HepG2 (cell line): ENCODE results near the gene MSH4. TPM values are rescaled to one million over a fixed set of nuclear protein-coding genes. Genes with fewer than 3 reads are reported as not detected.

Source experiments
- ATAC-seq: fragments of 200-7000 bp; cut with Tn5 transposase; 3 replicates; pipeline ENCODE4 v1.9.1; 2020; ENCODE audit warnings: mild to moderate bottlenecking, moderate library complexity
- BruUV-seq: library from RNA; stranded (reverse); fragments of 400-500 nt; replicated peaks from 2 replicates; lab custom pipeline; 2021; lab: Mats Ljungman, UMichigan
- CTCF ChIA-PET: fragments of 300-600 bp; formaldehyde crosslinking; extraction: SDS; loops from one replicate; lab custom pipeline; 2021; ENCODE audit warnings: low total read pairs, inconsistent platforms, low intra/inter-chr PET ratio; lab: Yijun Ruan, JAX
- POLR2A ChIA-PET: fragments of 350-600 bp; sonication (Branson Sonifier 250); formaldehyde crosslinking; loops from one replicate; lab custom pipeline; 2020; ENCODE audit warnings: antibody characterized with exemption, inconsistent platforms; lab: Yijun Ruan, JAX
- DNase-seq: peaks from one replicate; pipeline ENCODE4 v3.0.0-alpha.2; 2015; ENCODE audit warnings: low spot score
- FAIRE-seq: peaks from 3 replicates; lab custom pipeline; 2011; peaks lifted over from hg19 to GRCh38; lab: Jason Lieb, UNC
- H2AFZ ChIP-seq: one replicate; pipeline ENCODE4 v1.6.1; 2011; ENCODE audit warnings: low read length, inconsistent platforms
- H3K27ac ChIP-seq: fragments of 300-600 bp; 3 replicates; pipeline ENCODE4 v1.8.0; 2011; ENCODE audit warnings: mixed run types, mild to moderate bottlenecking, mixed read lengths, low read length, inconsistent platforms; ENCODE audit not compliant: insufficient read depth; ENCODE audit errors: extremely low read length
- H3K27me3 ChIP-seq, 2 experiments: fragments of 200-600 bp in 1 of 2; 2 replicates in 1 of 2; 3 replicates in 1 of 2; pipeline versions ENCODE4 v1.6.0 to v1.8.0; 2011; ENCODE audit warnings: low read length in 2 of 2, mild to moderate bottlenecking in 2 of 2, moderate library complexity in 2 of 2, inconsistent platforms in 1 of 2; ENCODE audit not compliant: insufficient read depth in 2 of 2, control insufficient read depth in 1 of 2
- H3K36me3 ChIP-seq, 2 experiments: fragments of 200-600 bp in 1 of 2; replicated peaks in 1 of 2; 2 replicates in 1 of 2; 3 replicates in 1 of 2; pipeline versions ENCODE4 v1.5.1 to v1.8.0; 2011; ENCODE audit warnings: low read length in 2 of 2, inconsistent platforms in 1 of 2; ENCODE audit not compliant: insufficient read depth in 2 of 2, control insufficient read depth in 1 of 2
- H3K4me1 ChIP-seq: 2 replicates; pipeline ENCODE4 v1.5.1; 2012; ENCODE audit warnings: low read length, inconsistent platforms; ENCODE audit not compliant: insufficient read depth
- H3K4me2 ChIP-seq: 2 replicates; pipeline ENCODE4 v1.6.0; 2011; ENCODE audit warnings: low read depth, low read length, inconsistent platforms
- H3K4me3 ChIP-seq, 3 experiments: fragments of 200-600 bp in 1 of 3; sonication (generic), shearing (Covaris generic) in 1 of 3; replicated peaks in 1 of 3; 2 replicates each; pipeline ENCODE4 v1.5.1; 2011 to 2016; ENCODE audit warnings: low read length in 3 of 3, inconsistent platforms in 2 of 3, low read depth in 2 of 3, mild to moderate bottlenecking in 2 of 3, control low read depth in 1 of 3, mixed read lengths in 1 of 3; ENCODE audit not compliant: insufficient read depth in 1 of 3
- H3K79me2 ChIP-seq: one replicate; pipeline ENCODE4 v1.6.1; 2011; ENCODE audit warnings: low read length, inconsistent platforms; ENCODE audit not compliant: insufficient read depth
- H3K9ac ChIP-seq: 2 replicates; pipeline ENCODE4 v1.6.0; 2011; ENCODE audit warnings: mild to moderate bottlenecking, low read depth, low read length, inconsistent platforms; ENCODE audit not compliant: insufficient read depth
- H3K9me3 ChIP-seq: 2 replicates; pipeline ENCODE4 v1.5.1; 2012; ENCODE audit warnings: mild to moderate bottlenecking, low read length
- H4K20me1 ChIP-seq: 2 replicates; pipeline ENCODE4 v1.6.0; 2011; ENCODE audit warnings: inconsistent platforms, mild to moderate bottlenecking, low read length, moderate library complexity; ENCODE audit not compliant: insufficient read depth
- CHD2 ChIP-seq: IDR thresholded peaks from 2 replicates; pipeline ENCODE4 v1.6.1; 2011; ENCODE audit warnings: low read depth, low read length, improper control_type of control experiment
- HNRNPK ChIP-seq: fragments of 200-400 bp; formaldehyde crosslinking; IDR thresholded peaks from 2 replicates; pipeline ENCODE4 v1.6.1; 2018; ENCODE audit warnings: low read length, low read depth, moderate library complexity, mild to moderate bottlenecking; ENCODE audit not compliant: poor library complexity, severe bottlenecking
- MTA3 ChIP-seq: sonication (generic); formaldehyde crosslinking; IDR thresholded peaks from 2 replicates; pipeline ENCODE4 v1.4.0; 2020; ENCODE audit warnings: missing genetic modification reagents
- RFX1 ChIP-seq: fragments of 450-650 bp; IDR thresholded peaks from 2 replicates; pipeline ENCODE4 v1.6.1; 2017
- SALL1 ChIP-seq: sonication (generic); formaldehyde crosslinking; IDR thresholded peaks from 2 replicates; pipeline ENCODE4 v1.8.0; 2022; ENCODE audit warnings: mild to moderate bottlenecking, missing genetic modification reagents
- SIX4 ChIP-seq: sonication (generic); formaldehyde crosslinking; IDR thresholded peaks from 2 replicates; pipeline ENCODE4 v1.4.0; 2020; ENCODE audit warnings: missing genetic modification reagents
- SNAI1 ChIP-seq: sonication (generic); formaldehyde crosslinking; IDR thresholded peaks from 2 replicates; pipeline ENCODE4 v1.5.0; 2020; ENCODE audit warnings: mild to moderate bottlenecking, missing genetic modification reagents, borderline replicate concordance
- SRF ChIP-seq: IDR thresholded peaks from 2 replicates; pipeline ENCODE4 v1.6.1; 2011; ENCODE audit warnings: mild to moderate bottlenecking, low read depth, low read length, moderate library complexity
- ZNF17 ChIP-seq: sonication (generic); formaldehyde crosslinking; IDR thresholded peaks from 2 replicates; pipeline ENCODE4 v1.5.0; 2020; ENCODE audit warnings: mild to moderate bottlenecking, missing genetic modification reagents
- ZNF619 ChIP-seq: sonication (generic); formaldehyde crosslinking; IDR thresholded peaks from 2 replicates; pipeline ENCODE4 v1.4.0; 2020; ENCODE audit warnings: mild to moderate bottlenecking, missing genetic modification reagents
- ZNF720 ChIP-seq: sonication (generic); formaldehyde crosslinking; IDR thresholded peaks from 2 replicates; pipeline ENCODE4 v1.4.0; 2020; ENCODE audit warnings: missing genetic modification reagents
- ZNF782 ChIP-seq: sonication (generic); formaldehyde crosslinking; IDR thresholded peaks from 2 replicates; pipeline ENCODE4 v1.4.0; 2020; ENCODE audit warnings: missing genetic modification reagents, mild to moderate bottlenecking, borderline replicate concordance
- WGBS: methylation state at CpG from one replicate; pipeline ENCODE4 v1.1.6; 2017; ENCODE audit warnings: low lambda C conversion rate; 5-methylcytosine and 5-hydroxymethylcytosine counted together
- in situ Hi-C: cut with HindIII; loops from 2 replicates; pipeline ENCODE4 v1.10.0; 2017; ENCODE audit warnings: low pct_unique_long_range_greater_than_20kb; ENCODE audit not compliant: extremely low pct_ligation_motif_present
- intact Hi-C: fragments of 100-400 bp; cut with micrococcal nuclease; formaldehyde crosslinking; loops from one replicate; pipeline ENCODE4 v1.10.0; 2022; ENCODE audit not compliant: unreplicated experiment
- polyA plus RNA-seq, 8 experiments: library from polyadenylated mRNA; depleted of rRNA in 3 of 8; stranded (reverse) in 7 of 8; unstranded in 1 of 8; fragments of >200 nt; fragmentation: Illumina TruSeq in 4 of 8; extraction: Trizol in 4 of 8; gene quantifications; 2 replicates each; pipeline versions ENCODE4 v1.2.1 to v1.2.3, GENCODE V29; 2011 to 2016; ENCODE audit warnings: low read depth in 4 of 8, missing spikeins in 1 of 8, mixed read lengths in 1 of 8; ENCODE audit not compliant: insufficient read depth in 1 of 8
- total RNA-seq, 5 experiments: library from RNA; depleted of rRNA; stranded (reverse); fragments of >200 nt; fragmentation: Illumina TruSeq; extraction: Trizol; gene quantifications; 2 replicates each; pipeline ENCODE4 v1.2.3, GENCODE V29; 2016; ENCODE audit warnings: low read depth in 1 of 5
- TF ChIP-seq, protein P1 (sequence below): sonication (generic); formaldehyde crosslinking; IDR thresholded peaks from 2 replicates; pipeline ENCODE4 v1.5.1; 2020; ENCODE audit warnings: mild to moderate bottlenecking, missing genetic modification reagents, borderline replicate concordance
- TF ChIP-seq, protein P2 (sequence below), 2 experiments: sonication (generic) in 1 of 2; formaldehyde crosslinking in 1 of 2; IDR thresholded peaks; 2 replicates each; pipeline versions ENCODE4 v1.4.0 to v1.6.1; 2016 to 2020; ENCODE audit warnings: borderline replicate concordance in 1 of 2, low read depth in 1 of 2, mild to moderate bottlenecking in 1 of 2, missing genetic modification reagents in 1 of 2

Gene MSH4
- total and polyA plus RNA-seq, 2 of the 13 experiments (the other 11 are each of a cell fraction or from before 2014, with no cell fraction given), result 0.01 to 0.09 TPM

DNA sequence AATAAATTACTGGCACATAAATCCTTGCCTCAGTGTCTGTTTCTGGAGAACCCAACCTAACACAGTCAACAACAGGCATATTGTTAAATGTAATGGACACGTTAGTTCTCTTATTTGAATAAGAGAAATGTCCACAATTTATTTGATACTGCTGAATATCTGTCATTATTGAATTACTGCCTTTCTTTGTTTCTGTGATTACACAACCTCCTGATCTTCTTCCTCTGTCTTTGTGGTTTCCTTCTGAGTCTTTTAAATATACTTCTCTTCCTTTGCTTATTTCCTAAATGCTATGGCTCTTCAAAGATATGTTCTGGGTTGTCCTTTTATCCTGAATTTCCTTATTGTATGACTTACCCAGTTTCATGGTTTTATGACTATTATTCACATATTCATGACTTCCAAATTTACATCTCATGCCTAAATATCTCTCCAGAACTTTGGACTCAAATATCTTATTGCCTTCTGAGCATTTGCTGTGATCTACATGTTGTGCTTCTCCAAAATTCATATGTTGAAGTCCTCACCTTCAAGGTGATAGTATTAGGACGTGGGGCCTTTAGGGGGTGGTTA lies 39.9 kb downstream of the MSH4 start (continued):
- TF ChIP-seq ZNF720 (CRISPR knock-in tag) (no peak), SRF (no peak), SIX4 (CRISPR knock-in tag) (no peak), MTA3 (CRISPR knock-in tag) (no peak), SALL1 (CRISPR knock-in tag) (no peak), SNAI1 (CRISPR knock-in tag) (no peak), RFX1 (no peak), ZNF619 (CRISPR knock-in tag) (no peak), CHD2 (no peak)
- TF ChIP-seq, protein P1, sequence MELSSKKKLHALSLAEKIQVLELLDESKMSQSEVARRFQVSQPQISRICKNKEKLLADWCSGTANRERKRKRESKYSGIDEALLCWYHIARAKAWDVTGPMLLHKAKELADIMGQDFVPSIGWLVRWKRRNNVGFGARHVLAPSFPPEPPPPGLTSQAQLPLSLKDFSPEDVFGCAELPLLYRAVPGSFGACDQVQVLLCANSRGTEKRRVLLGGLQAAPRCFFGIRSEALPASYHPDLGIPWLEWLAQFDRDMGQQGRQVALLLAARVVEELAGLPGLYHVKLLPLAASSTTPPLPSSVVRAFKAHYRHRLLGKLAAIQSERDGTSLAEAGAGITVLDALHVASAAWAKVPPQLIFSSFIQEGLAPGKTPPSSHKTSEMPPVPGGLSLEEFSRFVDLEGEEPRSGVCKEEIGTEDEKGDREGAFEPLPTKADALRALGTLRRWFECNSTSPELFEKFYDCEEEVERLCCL (CRISPR knock-in tag), result no peak

DNA sequence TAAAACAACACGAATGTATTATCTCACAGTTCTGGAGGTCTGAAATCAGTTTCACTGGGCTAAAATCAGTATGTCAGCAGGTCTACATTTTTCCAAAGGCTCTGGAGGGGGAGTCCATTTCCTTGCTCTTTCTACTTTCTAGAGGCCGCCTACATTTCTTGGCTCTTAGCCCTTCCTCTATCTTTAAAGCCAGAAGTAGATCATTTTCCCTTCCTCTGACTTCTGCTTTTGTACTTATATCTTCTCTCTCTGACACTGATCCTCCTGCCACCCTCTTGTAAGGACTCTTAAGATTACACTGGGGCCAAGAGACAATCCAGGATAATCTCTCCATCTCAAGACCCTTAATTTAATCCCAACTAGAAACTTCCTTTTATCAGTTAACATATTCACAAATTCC lies 41.4 kb downstream of the MSH4 start:
- FAIRE-seq (no peak), DNase-seq (no peak), ATAC-seq (no peak)
- Histone ChIP-seq H3K4me1 (no peaks in the 10 kb centered on the region), H3K4me2 (no peak overlapping the region), H3K79me2 (no peaks in the 10 kb centered on the region), H3K4me3 (no peak overlapping the region), H3K27me3 (no peaks in the 10 kb centered on the region), H3K9me3 (no peaks in the 10 kb centered on the region), H2AFZ (no peak overlapping the region), H4K20me1 (no peaks in the 10 kb centered on the region), H3K36me3 (no peaks in the 10 kb centered on the region), H3K9ac (no peak overlapping the region), H3K27ac (no peak overlapping the region)
- CTCF ChIA-PET, result no interaction called here
- intact Hi-C loops, result no loop called here
- TF ChIP-seq, protein P2, sequence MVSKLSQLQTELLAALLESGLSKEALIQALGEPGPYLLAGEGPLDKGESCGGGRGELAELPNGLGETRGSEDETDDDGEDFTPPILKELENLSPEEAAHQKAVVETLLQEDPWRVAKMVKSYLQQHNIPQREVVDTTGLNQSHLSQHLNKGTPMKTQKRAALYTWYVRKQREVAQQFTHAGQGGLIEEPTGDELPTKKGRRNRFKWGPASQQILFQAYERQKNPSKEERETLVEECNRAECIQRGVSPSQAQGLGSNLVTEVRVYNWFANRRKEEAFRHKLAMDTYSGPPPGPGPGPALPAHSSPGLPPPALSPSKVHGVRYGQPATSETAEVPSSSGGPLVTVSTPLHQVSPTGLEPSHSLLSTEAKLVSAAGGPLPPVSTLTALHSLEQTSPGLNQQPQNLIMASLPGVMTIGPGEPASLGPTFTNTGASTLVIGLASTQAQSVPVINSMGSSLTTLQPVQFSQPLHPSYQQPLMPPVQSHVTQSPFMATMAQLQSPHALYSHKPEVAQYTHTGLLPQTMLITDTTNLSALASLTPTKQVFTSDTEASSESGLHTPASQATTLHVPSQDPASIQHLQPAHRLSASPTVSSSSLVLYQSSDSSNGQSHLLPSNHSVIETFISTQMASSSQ (IDR thresholded peaks at IDR 0.05; ENCODE audit: low read depth), result no peak
- TF ChIP-seq, protein P2 (CRISPR knock-in tag; IDR thresholded peaks at IDR 0.05; ENCODE audit: borderline replicate concordance), result no peak
- no peak for TF ChIP-seq HNRNPK
- no peak for TF ChIP-seq ZNF782 (CRISPR knock-in tag)
- no peak for TF ChIP-seq ZNF17 (CRISPR knock-in tag)
- POLR2A ChIA-PET, result no interaction called here
- no TSS peak for BruUV-seq
- WGBS, result 0% methylated on average over 2 of the region's 2 CpGs
- in situ Hi-C loops, result no loop called here
